ENCODE measurements around the gene TLK1. TPM values are rescaled to one million over a fixed set of nuclear protein-coding genes. Genes with fewer than 3 reads are reported as not detected.
"Not testable (repeated sequence)": the region's sequence is repeated elsewhere in the genome, so short reads cannot be mapped to it uniquely, and the experiment has no call there.

Gene TLK1
- total RNA-seq, 1 experiment from 2014 or later = 101 TPM

DNA sequence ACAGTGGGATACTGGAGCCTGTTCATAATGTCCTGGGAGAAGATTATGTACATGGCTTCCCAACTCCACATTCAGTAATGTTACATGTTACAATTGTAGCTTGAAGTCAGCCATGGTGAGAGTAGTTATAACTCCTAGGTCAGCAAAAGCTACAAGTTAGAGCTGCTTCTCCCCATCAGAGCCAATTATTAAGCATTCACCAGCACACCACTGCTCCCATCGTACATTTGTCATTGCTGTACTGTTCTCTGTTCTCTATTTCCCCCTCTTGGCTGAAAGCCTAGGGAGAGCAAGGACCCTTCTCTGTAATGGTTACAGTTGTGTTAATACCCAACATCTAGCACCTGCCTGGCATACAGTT is 5.3 kb upstream of the TLK1 start:
- Histone ChIP-seq H3K9me3 (ENCODE audit: insufficient read depth, low read depth) (no peaks in the 10 kb centered on the region), H2AFZ (no peak overlapping the region), H3K4me3 (no peak overlapping the region), H3K27me3 (ENCODE audit: insufficient read depth, low read depth) (no peaks in the 10 kb centered on the region), H3K9me2 (ENCODE audit: insufficient read depth) (no peaks in the 10 kb centered on the region), H3F3A (ENCODE audit: insufficient read depth, low read depth) (peaks cover 34% of the 10 kb centered on the region), H3K36me3 (ENCODE audit: low read depth) (no peaks in the 10 kb centered on the region), H3K79me2 (ENCODE audit: low read depth) (0 out of 2 replicates have a peak, but pooled peaks cover 9% of the 10 kb centered on the region), H3K4me1 (replicated peaks; ENCODE audit: insufficient read depth) (peaks cover 57% of the 10 kb centered on the region), H4K20me1 (ENCODE audit: insufficient read depth) (no peaks in the 10 kb centered on the region), H3K4me2 (no peak overlapping the region), H3K27ac (no peak overlapping the region)
- no TSS peak for BruUV-seq (replicated peaks)
- POLR2A ChIA-PET (ENCODE audit: unreplicated experiment) = no interaction called here
- CTCF ChIA-PET = no interaction called here
- intact Hi-C loops (cut with micrococcal nuclease; ENCODE audit: unreplicated experiment) = no loop called here
- no peak for DNase-seq
- TF ChIP-seq, protein P1, sequence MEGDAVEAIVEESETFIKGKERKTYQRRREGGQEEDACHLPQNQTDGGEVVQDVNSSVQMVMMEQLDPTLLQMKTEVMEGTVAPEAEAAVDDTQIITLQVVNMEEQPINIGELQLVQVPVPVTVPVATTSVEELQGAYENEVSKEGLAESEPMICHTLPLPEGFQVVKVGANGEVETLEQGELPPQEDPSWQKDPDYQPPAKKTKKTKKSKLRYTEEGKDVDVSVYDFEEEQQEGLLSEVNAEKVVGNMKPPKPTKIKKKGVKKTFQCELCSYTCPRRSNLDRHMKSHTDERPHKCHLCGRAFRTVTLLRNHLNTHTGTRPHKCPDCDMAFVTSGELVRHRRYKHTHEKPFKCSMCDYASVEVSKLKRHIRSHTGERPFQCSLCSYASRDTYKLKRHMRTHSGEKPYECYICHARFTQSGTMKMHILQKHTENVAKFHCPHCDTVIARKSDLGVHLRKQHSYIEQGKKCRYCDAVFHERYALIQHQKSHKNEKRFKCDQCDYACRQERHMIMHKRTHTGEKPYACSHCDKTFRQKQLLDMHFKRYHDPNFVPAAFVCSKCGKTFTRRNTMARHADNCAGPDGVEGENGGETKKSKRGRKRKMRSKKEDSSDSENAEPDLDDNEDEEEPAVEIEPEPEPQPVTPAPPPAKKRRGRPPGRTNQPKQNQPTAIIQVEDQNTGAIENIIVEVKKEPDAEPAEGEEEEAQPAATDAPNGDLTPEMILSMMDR (conservative IDR thresholded peaks at IDR 0.05) = no peak
- TF ChIP-seq EZH2 (IDR thresholded peaks at IDR 0.05; ENCODE audit: low read depth) = no peak

DNA sequence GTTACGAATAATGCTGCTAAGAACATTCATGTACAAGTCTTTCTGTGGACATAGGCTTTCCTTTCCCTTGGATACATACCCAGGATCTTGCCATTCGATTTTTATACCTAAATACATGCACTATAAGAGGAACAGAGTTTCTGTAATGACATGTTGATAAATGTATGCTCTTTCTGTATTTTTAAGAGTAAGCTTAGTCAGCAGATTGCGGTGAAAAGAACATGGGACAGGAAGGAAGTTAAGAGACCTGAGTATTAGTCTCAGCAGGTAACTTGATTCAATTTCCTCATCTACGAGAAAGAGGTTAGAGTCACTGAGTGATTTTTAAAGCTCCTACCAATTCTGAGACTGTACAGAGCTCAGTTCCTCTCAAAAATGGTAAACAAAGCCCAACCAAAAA is 2.6 kb upstream of the TLK1 start:
- TF ChIP-seq, protein P1 (conservative IDR thresholded peaks at IDR 0.05) = no peak
- no peak for TF ChIP-seq EZH2 (IDR thresholded peaks at IDR 0.05; ENCODE audit: low read depth)
- H2AFZ ChIP-seq = no peak overlapping the region
- POLR2A ChIA-PET (ENCODE audit: unreplicated experiment) = interaction anchor here (0.6 kb wide), 1 partner anchor 112 kb away, joined by 3 read pairs; no protein-coding TSS in a partner anchor
- H3K9me3 ChIP-seq (ENCODE audit: insufficient read depth, low read depth) = no peaks in the 10 kb centered on the region
- peaks cover 56% of the 10 kb centered on the region for H3K4me1 ChIP-seq (replicated peaks; ENCODE audit: insufficient read depth)
- H3K27ac ChIP-seq = 0 out of 2 replicates have a peak overlapping the region, but pooled peaks have one; percentile 5
- no peaks in the 10 kb centered on the region for H3K27me3 ChIP-seq (ENCODE audit: insufficient read depth, low read depth)
- BruUV-seq (replicated peaks) = no TSS peak
- CTCF ChIA-PET = no interaction called here
- intact Hi-C loops (cut with micrococcal nuclease; ENCODE audit: unreplicated experiment) = loop anchor here (5.0 kb wide), 1 partner anchor 359 kb away; the partner anchor contains the start of gene CYBRD1
- H3K4me3 ChIP-seq = no peak overlapping the region
- DNase-seq = no peak
- no peaks in the 10 kb centered on the region for H3K9me2 ChIP-seq (ENCODE audit: insufficient read depth)
- H4K20me1 ChIP-seq (ENCODE audit: insufficient read depth) = peaks cover 10% of the 10 kb centered on the region
- no peaks in the 10 kb centered on the region for H3K36me3 ChIP-seq (ENCODE audit: low read depth)
- H3K79me2 ChIP-seq (ENCODE audit: low read depth) = peaks cover 29% of the 10 kb centered on the region
- H3F3A ChIP-seq (ENCODE audit: insufficient read depth, low read depth) = peaks cover 37% of the 10 kb centered on the region
- 0 out of 2 replicates have a peak overlapping the region, but pooled peaks have one; percentile 0 for H3K4me2 ChIP-seq

DNA sequence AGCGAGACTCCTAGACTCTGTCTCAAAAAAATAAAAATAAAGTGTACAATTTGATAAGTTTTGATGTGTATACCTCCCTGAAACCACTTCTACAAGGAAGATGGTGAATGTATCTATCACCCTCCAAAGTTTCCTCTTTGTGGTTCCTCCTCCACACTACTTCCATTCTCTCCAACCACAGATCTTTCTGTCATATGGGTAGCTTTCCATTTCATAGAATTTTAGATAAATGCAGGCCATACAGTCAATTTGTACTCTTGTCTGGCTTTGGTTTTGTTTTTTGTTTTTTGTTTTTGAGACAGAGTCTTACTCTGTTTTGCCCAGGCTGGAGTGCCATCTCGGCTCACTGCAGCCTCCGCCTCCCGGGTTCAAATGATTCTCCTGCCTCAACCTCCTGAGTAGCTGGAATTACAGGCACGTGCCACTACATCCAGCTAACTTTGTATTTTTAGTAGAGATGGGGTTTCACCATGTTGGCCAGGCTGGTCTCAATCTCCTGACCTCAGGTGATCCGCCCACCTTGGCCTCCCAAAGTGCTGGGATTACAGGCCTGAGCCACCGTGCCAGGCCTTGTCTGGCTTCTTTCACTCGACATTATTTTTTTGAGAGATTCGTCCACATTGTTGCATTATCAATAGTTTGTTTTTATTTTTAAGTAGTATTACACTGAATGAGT is 2.0 kb upstream of the TLK1 start:
- H3K27ac ChIP-seq; BruUV-seq (replicated peaks); H2AFZ ChIP-seq; CTCF ChIA-PET; H3K9me3 ChIP-seq (ENCODE audit: insufficient read depth, low read depth); DNase-seq; H3K27me3 ChIP-seq (ENCODE audit: insufficient read depth, low read depth); H3K9me2 ChIP-seq (ENCODE audit: insufficient read depth); H3K36me3 ChIP-seq (ENCODE audit: low read depth); H3K4me3 ChIP-seq: not testable (repeated sequence)
- Histone ChIP-seq H3F3A (ENCODE audit: insufficient read depth, low read depth) (peaks cover 33% of the 10 kb centered on the region), H3K79me2 (ENCODE audit: low read depth) (peaks cover 35% of the 10 kb centered on the region), H3K4me1 (replicated peaks; ENCODE audit: insufficient read depth) (peaks cover 56% of the 10 kb centered on the region), H4K20me1 (ENCODE audit: insufficient read depth) (peaks cover 16% of the 10 kb centered on the region), H3K4me2 (peak overlapping the region; percentile 80)
- POLR2A ChIA-PET (ENCODE audit: unreplicated experiment) = interaction anchor here (0.7 kb wide), 1 partner anchor 166 kb away, joined by 10 read pairs; no protein-coding TSS in a partner anchor
- intact Hi-C loops (cut with micrococcal nuclease; ENCODE audit: unreplicated experiment) = loop anchor here (5.0 kb wide), 1 partner anchor 360 kb away; the partner anchor contains the start of gene CYBRD1

Measured in PC-9 (cell line).